ENCODE data around the gene RDX.

GRCh38 chr11:110287537-110287936 is 8.9 kb downstream of the RDX start:
- TF ChIP-seq, protein P1, sequence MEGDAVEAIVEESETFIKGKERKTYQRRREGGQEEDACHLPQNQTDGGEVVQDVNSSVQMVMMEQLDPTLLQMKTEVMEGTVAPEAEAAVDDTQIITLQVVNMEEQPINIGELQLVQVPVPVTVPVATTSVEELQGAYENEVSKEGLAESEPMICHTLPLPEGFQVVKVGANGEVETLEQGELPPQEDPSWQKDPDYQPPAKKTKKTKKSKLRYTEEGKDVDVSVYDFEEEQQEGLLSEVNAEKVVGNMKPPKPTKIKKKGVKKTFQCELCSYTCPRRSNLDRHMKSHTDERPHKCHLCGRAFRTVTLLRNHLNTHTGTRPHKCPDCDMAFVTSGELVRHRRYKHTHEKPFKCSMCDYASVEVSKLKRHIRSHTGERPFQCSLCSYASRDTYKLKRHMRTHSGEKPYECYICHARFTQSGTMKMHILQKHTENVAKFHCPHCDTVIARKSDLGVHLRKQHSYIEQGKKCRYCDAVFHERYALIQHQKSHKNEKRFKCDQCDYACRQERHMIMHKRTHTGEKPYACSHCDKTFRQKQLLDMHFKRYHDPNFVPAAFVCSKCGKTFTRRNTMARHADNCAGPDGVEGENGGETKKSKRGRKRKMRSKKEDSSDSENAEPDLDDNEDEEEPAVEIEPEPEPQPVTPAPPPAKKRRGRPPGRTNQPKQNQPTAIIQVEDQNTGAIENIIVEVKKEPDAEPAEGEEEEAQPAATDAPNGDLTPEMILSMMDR (IDR thresholded peaks at IDR 0.05 in 4 of 5, conservative IDR thresholded peaks at IDR 0.05 in 1 of 5) = no peak
- no peak for TF ChIP-seq POLR2A (IDR thresholded peaks at IDR 0.05)
